IMR-90 (cell line): Measurements from ENCODE around the gene RWDD1.

Experiments
- BHLHE40 ChIP-seq: fragments of 150-350 bp; IDR thresholded peaks from 2 replicates; pipeline ENCODE4 v1.6.1; 2016; ENCODE audit warnings: mild to moderate bottlenecking, low read depth, low read length
- POLR2A ChIP-seq: IDR thresholded peaks from 2 replicates; pipeline ENCODE4 v1.6.1; 2012; ENCODE audit warnings: mild to moderate bottlenecking, low read depth, low read length
- RAD21 ChIP-seq: IDR thresholded peaks from 2 replicates; pipeline ENCODE4 v1.6.1; 2012; ENCODE audit warnings: low read length, improper control_type of control experiment
- RFX5 ChIP-seq: IDR thresholded peaks from 2 replicates; pipeline ENCODE4 v1.8.0; 2012; ENCODE audit warnings: low read depth, mild to moderate bottlenecking, low read length, moderate library complexity
- TF ChIP-seq, protein P1 (sequence below): conservative IDR thresholded peaks from 2 replicates; pipeline ENCODE4 v1.5.1; 2012; ENCODE audit warnings: mild to moderate bottlenecking, low read depth, low read length, improper control_type of control experiment
- TF ChIP-seq, protein P2 (sequence below): fragments of 150-350 bp; IDR thresholded peaks from 2 replicates; pipeline ENCODE4 v1.6.1; 2017; ENCODE audit warnings: mild to moderate bottlenecking, antibody characterized with exemption, low read length, low read depth

DNA sequence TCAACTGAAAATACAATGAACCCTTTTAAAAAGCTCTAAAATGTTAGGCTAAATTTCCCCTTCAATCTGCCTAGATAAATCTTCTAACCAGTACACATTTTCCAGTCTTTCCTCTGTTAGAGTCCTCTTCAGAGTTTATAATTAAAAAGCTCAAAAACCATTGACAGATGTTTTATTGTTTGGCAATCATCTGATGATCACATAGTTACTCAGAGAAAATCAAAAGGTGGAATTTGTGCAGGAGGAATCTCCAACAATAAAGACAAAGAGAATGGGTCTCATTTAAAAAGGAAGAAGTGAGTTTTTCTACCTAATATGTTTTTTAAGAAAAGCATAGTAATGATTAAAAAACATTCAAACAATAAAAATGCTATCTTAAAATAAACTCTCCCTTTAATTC is 28.9 kb upstream of the RWDD1 start:
- TF ChIP-seq RAD21 (no peak), BHLHE40 (no peak), RFX5 (no peak), POLR2A (no peak)
- TF ChIP-seq, protein P1, sequence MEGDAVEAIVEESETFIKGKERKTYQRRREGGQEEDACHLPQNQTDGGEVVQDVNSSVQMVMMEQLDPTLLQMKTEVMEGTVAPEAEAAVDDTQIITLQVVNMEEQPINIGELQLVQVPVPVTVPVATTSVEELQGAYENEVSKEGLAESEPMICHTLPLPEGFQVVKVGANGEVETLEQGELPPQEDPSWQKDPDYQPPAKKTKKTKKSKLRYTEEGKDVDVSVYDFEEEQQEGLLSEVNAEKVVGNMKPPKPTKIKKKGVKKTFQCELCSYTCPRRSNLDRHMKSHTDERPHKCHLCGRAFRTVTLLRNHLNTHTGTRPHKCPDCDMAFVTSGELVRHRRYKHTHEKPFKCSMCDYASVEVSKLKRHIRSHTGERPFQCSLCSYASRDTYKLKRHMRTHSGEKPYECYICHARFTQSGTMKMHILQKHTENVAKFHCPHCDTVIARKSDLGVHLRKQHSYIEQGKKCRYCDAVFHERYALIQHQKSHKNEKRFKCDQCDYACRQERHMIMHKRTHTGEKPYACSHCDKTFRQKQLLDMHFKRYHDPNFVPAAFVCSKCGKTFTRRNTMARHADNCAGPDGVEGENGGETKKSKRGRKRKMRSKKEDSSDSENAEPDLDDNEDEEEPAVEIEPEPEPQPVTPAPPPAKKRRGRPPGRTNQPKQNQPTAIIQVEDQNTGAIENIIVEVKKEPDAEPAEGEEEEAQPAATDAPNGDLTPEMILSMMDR: no peak
- TF ChIP-seq, protein P2, sequence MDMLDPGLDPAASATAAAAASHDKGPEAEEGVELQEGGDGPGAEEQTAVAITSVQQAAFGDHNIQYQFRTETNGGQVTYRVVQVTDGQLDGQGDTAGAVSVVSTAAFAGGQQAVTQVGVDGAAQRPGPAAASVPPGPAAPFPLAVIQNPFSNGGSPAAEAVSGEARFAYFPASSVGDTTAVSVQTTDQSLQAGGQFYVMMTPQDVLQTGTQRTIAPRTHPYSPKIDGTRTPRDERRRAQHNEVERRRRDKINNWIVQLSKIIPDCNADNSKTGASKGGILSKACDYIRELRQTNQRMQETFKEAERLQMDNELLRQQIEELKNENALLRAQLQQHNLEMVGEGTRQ: no peak
